Measurements from ENCODE around the gene MLST8. TPM values are rescaled to one million over a fixed set of nuclear protein-coding genes. Genes with fewer than 3 reads are reported as not detected.

Gene MLST8
- total RNA-seq, 1 donor from 2014 or later: 15.3 TPM

DNA sequence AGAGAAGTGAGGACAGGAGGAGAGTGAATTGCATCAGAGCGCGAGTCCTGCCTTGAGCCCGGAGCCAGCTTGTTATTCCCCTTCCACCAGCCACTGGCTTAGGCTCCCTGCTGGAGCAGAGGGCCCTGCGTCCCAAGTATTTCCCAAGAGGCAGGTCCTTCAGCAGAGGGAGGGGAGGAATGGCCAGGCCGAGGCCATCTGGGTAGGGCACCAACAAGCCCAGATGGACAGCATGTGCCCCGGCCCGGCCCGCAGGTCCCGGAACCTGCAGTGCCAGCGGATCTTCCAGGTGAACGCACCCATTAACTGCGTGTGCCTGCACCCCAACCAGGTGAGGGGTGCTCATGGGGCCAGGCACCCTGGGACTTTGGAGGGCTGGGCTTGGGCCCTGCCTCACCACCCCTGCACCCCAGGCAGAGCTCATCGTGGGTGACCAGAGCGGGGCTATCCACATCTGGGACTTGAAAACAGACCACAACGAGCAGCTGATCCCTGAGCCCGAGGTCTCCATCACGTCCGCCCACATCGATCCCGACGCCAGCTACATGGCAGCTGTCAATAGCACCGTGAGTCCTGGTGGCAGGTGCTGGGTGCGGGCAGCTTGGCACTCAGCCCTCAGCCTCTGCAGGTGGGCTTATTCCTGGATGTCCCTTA is 1.7 kb downstream of the MLST8 start:
- no peak for DNase-seq (ENCODE audit: low read depth in 2 of 2)

DNA sequence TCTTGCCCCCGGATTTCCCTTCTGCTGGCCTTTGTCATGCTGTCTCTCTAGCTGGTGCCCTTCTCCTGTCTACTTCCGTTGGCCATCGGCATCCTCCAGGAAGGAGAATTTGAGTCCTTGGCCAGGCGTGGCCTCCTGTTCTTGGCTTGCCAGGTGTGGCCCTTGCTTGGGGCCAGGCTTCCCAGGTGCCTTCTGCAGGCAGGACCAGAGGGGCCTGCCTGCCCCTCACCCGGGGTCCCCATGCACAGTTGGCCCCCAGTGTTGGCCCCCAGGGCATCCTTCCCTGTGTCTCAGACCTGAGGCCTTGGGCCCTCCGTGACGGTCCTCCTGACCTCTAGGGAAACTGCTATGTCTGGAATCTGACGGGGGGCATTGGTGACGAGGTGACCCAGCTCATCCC is 2.6 kb downstream of the MLST8 start:
- DNase-seq (ENCODE audit: low read depth in 2 of 2): no peak

DNA sequence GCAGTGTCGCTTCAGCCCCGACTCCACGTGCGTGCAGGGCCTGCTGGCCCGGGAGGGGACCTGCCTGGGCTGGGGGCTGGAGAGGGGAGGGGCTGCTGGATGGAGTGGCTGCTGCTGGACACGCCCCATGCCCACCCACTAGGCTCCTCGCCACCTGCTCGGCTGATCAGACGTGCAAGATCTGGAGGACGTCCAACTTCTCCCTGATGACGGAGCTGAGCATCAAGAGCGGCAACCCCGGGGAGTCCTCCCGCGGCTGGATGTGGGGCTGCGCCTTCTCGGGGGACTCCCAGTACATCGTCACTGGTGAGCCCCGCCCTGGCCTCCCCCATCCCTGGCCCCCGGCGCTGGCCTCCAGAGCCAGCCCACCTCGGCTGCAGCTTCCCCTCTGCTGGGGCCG is 3.1 kb downstream of the MLST8 start:
- DNase-seq (ENCODE audit: low read depth in 2 of 2): no peak

DNA sequence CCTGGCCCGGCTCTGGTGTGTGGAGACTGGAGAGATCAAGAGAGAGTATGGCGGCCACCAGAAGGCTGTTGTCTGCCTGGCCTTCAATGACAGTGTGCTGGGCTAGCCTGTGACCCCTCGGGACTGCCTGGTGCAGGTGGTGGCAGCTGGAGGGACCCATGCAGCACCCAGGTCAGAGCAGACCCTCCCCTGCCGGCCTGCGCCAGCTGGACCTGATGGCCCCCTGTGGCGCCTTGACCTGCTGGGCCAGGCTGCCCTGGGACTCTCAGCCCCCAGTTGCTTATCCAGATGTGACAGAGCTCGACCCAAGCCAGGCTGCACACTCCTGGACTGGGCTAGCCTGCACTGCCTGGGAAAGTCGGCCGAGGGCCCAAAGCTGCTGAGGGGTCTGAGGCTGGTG is 3.5 kb downstream of the MLST8 start:
- no peak for DNase-seq (ENCODE audit: low read depth in 2 of 2)

DNA sequence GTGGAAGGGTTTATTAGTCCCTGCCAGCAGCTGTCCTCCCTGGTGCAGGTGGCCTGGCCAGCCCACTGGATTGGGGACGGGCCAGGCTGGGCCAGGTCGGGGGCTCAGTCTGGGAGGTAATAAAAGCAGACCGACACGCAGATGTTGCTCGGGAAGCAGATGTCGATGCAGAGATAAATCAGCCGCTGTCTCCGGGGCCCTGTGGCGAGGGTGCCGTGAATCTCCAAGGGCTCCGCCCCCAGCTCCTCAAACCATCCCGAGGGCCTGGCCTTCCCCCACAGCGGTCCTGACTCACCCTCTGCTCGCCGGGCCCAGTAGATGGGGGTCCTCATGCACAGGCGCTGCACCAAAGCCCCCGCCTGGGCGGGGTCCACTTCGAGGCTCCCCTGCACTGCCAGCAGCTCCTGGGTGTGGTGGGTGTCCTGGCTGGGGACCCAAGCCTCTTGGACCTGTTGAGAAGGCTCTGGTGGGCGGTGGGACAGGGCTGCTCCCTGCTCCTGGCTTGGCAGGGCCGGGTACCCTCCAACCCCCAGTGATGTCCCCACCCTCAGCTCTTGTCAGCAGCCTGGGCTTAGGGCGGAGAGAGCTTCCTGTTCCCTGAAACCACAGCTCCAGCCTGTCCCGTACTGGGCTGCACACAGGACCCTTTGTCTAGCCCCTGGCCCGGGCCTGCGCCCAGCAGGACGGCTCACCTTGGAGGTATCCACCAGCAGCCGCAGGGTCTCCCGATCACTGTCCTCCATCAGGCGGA is 4.2 kb downstream of the MLST8 start:
- DNase-seq (ENCODE audit: low read depth in 2 of 2): no peak

DNA sequence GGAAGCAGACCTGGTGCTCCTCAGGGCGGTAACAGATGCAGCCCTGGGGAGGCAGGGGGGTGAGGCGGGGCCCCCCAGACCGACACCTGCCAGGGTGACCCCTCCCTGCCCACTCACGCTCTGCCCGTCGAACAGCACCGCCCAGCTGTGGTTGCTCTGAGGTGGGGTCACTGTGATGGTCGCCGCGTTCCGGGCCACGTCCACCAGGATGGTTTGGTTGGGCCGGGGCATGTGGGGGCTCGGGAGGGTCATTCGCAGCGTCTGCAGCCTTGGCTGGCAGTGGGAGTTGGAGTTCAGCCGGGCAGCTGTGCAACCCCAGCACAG is 4.7 kb downstream of the MLST8 start:
- no peak for DNase-seq (ENCODE audit: low read depth in 2 of 2)

DNA sequence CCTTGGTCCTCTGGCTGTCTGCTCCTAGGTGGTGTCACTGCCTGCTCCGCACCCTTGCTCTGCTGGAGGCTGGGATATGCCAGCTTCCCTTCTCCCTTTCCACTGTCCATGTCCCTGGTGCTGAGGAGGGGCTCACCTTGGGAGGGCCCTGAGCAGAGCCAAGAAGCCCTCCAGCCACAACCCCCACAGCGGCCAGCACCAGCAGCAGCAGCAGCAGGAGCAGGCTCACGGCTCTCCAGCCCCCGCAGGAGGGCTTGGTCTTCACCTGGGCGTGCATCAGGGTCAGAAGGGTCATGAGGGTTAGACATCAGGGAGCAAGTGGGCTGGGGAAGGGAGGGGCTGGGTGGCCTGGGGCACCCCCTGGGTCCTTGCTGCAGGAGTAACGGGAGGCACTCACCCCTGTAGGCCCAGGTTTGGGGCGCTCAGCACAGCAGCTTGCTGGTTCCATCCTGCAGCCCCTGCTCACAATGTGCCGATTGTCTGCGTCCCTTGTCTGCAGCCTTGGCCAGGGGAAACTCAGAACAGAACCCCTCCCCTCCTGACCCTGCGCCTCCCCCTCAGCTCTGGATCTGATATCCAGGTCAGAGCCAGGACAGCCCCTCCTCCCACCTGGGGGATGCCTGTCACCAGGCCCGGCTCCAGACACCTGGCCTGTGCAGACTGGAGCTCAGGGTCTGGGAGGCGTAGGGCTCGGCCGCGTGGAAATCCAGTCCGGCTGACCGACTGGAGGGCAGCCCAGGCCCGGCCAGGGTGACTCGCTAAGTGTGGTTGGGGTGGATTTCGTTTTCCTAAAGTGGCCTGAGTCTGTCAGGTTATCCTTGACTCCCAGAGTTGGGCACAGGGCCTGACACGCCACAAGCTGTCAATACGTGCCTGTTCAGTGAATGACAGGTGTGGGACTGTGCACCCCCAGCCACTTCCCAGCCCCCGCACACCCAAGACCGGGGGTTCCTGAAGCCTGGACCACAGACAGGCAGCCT is 5.4 kb downstream of the MLST8 start, which contains the start of gene BRICD5:
BRICD5 (minus strand) TSS at position 478 of the 980 bp plus-strand sequence; CDS start at position 448, 30 bp downstream.
- DNase-seq (ENCODE audit: low read depth in 2 of 2): no peak

DNA sequence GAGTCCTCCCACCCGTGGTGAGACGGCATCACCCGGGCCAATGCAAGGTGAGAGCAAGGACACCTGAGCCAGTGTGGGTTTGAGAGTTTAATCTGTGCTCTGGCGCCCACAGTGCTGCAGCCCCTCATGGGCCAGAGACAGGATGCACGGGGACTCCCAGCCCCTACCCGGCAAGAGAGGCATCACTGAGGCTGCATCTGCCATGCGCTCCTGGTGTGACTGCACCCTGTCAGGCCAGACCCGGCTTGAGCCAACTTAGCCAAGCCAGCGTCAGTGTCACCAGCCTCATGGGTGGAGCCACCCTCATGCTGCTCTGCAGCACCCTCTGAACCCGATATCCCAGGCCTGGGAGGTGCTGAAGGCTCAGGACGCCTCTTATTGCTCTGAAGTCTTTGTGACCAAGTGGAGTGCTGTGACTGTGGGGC is 6.7 kb downstream of the MLST8 start:
- DNase-seq (ENCODE audit: low read depth in 2 of 2): no peak

DNA sequence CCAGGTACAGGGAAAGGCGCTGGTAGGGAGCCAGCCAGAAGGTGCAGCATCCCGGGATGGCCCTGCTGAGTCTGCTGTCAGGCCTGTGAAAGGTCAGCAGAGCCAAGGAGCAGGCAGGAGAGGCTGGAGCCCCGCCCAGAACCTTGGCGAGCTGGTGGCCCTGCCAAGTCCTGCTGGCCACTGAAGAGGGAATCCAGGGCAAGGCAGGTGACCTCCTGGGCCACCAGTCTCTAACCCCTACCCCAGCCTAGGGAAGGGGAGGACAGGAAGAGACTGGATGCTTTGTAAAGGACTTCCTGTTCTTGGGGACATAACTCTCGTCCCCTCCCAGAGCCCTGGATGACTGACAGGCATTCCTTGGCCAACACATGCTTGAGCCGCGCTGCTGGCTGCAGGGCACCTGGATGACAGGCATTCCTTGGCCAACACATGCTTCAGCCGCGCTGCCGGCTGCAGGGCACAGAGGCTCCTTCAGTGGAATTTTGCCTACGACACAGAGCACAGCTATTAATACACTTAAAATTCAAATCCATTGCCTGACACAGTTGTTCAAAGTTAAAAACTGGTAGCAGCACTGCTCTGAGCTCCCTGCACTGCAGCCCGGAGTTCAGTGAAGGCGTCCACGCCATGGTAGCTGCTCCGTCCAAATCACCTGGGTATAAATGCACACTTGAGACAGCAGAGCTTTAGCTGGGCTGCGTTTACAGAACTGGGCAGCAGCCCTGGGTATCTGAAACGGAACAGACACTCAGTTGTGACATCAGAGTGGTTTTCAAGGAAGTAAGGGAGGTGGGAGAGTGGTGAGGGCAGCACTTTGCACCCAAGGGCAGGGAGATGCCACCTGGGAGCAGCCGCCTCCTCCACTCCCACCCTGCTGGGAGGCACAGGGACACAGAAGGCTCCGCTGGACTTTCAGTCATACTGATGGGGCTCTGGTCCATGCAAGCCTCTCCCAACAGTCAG is 7.4 kb downstream of the MLST8 start:
- no peak for DNase-seq (ENCODE audit: low read depth in 2 of 2)

DNA sequence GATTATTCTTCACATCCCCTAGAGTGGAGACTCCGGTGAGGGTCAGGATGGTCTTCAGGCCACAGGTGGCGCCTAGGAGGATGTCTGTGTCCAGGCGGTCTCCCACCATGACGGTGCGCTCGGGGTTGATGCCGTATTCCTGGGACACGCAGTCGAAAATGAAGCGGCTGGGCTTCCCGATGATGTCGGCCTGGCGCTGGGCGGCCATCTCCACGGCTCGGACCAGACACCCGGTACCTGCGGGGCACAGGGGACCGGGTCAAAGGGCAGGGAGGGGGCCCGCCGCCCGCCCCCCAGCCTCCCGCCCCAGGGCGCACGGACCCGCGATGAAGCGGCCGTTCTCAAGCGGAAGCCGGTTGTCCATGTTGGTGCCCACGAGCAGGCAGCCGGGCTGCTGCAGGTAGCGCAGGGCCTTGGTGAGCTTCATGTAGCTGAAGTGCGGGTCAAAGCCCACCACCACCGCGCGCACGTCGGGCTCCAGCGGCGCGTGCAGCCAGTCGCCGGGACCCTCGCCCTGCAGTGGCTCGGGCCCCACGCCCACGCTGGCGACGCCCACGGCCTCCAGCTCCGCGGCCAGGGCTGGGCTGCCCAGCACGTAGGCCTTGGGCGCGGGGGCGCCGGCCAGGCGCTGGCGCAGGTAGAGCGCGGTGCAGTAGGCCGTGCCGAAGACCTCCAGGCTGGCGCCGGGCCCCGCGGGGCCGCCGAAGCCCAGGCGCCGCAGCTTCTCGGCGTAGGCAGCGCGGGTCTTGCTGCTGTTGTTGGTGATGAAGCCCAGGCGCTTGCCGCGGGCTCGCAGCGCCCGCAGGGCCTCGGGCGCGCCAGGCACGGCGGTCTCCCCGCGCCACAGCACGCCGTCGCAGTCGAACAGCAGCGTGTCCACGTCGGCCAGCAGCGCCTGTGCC is 8.8 kb downstream of the MLST8 start:
- DNase-seq (ENCODE audit: low read depth in 2 of 2): peak in 1 of 2 donors; percentile 29

DNA sequence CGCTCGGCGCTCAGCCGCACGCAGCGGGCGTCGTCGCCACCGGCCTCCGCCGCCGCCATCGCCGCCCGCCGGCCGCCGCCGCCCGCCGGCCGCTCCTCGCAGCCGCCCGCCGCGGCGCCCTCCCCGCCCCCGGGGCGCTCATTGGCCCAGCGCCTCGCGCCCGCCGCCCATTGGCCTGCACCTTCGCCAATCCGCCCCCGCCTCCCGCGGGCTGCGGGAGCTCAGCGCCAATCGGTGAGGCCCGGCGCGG is 9.4 kb downstream of the MLST8 start, which contains the start of gene PGP:
PGP (minus strand) TSS at position 122 of the 250 bp plus-strand sequence; CDS start at position 59, 63 bp downstream.
- no peak for DNase-seq (ENCODE audit: low read depth in 2 of 2)

DNA sequence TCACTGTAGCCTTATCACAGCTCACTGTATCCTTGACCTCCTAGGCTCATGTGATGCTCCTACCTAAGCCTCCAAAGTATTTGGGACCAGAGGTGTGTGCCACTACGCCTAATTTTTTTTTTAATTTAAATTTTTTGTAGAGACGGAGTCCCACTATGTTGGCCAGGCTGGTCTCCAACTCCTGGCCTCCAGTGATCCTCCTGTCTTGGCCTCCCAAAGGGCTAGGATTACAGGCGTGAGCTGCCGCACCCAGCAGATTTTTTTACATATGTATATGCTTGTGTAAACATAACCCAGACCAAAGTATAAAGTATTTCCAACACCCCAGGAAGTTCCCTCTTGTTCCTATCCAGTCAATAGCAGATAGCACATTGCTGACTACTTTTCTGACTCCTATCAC is 11.1 kb downstream of the MLST8 start:
- no peak for DNase-seq (ENCODE audit: low read depth in 2 of 2)

DNA sequence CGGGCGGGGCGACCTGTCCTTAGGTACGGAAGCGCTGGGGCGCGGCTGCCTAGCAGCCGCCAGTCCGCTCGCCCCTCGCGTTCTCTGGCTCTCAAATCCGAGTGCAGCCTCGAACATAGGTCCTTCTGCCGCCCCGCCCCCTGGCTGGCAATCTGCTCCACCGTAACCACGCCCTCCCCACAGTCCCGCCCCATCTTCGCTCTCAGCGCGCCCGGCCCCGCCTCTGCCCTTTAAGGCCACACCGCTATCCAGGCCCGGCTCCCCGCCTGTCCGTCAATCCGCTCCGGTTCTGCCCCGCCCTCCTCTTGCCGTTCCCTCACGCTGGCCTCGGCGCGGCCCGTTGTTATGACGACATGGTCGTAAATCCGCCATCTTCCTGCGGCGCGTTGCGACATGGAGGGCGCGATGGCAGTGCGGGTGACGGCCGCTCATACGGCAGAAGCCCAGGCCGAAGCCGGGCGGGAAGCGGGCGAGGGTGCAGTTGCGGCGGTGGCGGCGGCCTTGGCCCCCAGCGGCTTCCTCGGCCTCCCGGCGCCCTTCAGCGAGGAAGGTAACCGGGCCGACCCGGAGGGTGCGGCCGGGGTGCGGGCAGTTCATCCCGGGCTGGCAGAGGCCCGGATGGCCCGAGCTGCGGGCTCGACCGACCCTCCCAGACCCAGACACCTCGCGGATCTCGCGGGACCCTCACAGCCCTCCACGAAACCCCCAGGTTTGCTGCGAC is 18.1 kb downstream of the MLST8 start, which contains the start of gene E4F1:
E4F1 (plus strand) TSS at position 371 of the 721 bp plus-strand sequence; CDS start at position 394, 23 bp downstream.
- DNase-seq (ENCODE audit: low read depth in 2 of 2): peak; percentile 98 to 100

DNA sequence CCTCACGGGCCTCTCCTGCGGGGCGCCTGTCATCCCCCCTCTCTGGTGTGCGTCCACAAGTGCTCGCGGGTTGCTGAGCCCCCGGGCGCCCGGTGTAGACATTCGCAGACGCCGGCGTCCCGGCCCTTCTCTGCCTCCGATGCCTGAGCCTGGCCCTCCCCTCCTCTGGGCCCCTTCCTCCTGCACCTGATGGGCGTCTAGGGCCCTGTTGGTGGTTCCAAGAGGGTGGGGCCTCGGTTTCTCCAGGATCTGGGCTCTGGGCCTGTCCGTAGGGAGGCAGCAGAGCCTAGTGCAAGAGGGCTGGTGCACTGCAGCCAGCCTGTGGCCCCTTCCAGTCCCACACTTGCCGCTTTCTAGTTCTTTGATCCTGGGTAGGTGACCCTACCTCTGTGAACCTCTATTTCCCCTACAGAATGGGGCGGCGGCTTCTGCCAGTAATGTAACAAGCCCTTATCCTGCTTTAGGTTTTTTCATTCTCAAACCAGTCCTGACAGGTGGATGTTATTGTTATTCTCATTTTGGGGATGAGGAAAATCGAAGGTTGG is 18.8 kb downstream of the MLST8 start:
- peak; percentile 41 to 81 for DNase-seq (ENCODE audit: low read depth in 2 of 2)

DNA sequence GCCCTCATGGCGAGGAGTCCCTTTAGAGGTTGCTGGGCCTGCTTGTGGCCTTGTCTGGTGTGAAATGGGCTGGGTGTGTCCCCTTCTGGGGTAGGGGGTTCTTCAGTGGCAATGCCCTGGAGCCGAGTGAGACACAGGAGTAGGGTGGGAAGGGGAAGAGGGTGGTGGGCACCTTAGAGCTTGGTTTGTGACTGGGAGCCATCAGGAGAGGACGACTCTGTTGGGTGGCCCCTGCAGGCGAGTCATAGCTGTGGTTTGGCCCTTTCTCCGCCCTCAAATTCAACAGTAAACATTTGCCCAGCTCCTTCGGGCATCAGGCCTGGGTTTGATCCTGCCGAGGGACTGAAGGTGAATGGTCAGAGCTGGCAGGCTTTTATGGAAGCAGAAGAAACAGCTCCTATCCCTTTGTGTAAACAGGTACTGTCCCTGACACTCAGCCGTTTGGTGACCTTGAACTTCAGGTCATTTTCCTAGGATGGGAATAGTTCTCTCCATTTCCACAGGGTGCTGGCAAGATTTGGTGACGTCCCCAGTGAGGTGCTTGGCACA is 21.1 kb downstream of the MLST8 start:
- DNase-seq (ENCODE audit: low read depth in 2 of 2): no peak

DNA sequence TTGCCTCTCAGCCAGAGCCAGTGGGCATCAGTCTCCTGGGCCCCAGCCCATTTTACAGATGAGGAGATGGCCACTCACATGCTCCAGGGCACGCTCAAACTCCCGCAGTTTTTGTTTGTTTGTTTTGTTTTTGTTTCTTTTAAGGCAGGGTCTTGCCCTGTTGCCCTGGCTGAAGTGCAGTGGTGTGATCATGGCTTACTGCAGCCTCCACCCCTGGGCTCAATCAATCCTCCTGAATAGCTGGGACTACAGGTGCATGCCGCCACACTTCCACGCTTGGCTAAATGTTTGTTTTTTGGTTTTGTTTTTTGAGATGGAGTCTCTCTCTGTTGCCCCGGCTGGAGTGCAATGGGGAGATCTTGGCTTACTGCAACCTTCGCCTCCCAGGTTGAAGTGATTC is 21.7 kb downstream of the MLST8 start:
- DNase-seq (ENCODE audit: low read depth in 2 of 2): no peak

DNA sequence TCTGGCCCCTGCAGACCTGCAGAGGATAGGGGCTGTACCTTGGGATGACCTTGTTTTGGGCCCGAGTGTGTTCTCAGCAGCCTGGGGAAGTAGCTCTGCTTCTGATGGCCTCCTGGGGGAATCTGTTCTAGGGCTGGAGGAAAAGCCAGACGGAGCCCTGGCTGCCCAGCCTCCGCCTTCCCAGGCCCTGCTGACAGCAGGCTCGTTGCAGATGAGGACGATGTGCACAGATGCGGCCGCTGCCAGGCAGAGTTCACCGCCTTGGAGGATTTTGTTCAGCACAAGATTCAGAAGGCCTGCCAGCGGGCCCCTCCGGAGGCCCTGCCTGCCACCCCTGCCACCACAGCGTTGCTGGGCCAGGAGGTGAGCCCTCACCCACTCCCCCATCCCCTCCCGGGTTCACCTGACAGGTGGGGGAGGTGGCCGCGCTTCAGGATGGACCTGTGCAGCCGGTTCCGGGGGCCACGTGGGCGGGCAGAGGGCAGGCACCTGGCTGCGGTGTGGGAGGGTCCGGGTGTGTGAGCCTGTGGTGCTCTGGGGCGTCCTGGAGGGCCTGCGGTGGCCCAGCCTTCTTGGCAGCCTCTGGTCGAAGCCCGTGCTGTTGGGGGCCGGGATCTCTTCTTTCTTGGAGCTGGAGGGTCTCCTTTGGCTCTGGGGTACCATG is 23.0 kb downstream of the MLST8 start:
- DNase-seq (ENCODE audit: low read depth in 2 of 2): no peak

DNA sequence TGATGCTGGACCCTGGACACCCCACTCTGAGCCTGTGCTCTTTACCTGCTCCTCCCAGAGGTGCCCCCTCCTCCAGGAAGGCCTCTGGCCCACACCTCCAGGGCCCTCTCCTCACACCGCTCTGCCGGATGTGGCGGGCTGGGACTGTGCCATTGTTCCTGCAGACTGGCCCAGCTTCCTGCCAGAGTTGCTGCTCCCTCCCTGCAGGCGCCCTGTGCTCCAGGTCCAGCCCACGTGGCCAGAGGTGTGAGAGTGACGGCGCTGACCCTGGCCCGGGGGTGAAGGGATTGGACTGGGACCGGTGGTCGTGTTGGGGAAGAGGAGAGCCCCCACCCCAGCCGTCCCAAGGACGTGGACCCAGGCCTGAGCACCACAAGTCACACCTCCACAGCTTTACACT is 23.8 kb downstream of the MLST8 start:
- no peak for DNase-seq (ENCODE audit: low read depth in 2 of 2)

All from dermis microvascular lymphatic vessel endothelial cell (primary cell).